ENCODE measurements around the gene MYLK2.

DNA sequence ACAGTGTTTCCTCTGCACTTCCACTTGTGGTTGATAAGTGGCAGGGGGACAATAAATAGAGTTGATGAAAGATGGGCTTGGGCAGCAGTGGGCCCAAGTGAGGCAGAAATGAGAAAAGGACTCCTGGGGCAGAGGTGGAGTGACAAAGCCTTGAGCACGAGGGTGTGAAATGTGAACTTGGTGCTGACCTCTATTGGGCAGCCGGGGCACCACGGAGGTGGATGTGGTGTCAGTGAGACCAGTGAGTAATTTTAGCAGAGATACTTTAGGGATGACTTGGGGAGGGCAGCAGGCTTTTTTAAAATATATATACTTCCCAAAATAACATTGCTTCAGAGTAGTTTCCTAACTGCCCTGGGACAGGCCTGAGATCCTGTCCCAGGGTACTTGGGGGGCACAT, 30.6 kb upstream of the MYLK2 start:
- TF ChIP-seq, protein P1, sequence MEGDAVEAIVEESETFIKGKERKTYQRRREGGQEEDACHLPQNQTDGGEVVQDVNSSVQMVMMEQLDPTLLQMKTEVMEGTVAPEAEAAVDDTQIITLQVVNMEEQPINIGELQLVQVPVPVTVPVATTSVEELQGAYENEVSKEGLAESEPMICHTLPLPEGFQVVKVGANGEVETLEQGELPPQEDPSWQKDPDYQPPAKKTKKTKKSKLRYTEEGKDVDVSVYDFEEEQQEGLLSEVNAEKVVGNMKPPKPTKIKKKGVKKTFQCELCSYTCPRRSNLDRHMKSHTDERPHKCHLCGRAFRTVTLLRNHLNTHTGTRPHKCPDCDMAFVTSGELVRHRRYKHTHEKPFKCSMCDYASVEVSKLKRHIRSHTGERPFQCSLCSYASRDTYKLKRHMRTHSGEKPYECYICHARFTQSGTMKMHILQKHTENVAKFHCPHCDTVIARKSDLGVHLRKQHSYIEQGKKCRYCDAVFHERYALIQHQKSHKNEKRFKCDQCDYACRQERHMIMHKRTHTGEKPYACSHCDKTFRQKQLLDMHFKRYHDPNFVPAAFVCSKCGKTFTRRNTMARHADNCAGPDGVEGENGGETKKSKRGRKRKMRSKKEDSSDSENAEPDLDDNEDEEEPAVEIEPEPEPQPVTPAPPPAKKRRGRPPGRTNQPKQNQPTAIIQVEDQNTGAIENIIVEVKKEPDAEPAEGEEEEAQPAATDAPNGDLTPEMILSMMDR (IDR thresholded peaks at IDR 0.05; ENCODE audit: low read depth, low read length, poor library complexity, severe bottlenecking) = no peak
- TF ChIP-seq EZH2phosphoT487 (IDR thresholded peaks at IDR 0.05; ENCODE audit: borderline replicate concordance, low read length) = no peak

Data from DOHH2 (cell line).